Astrocyte (in vitro differentiated cells and primary cell): ENCODE results near the gene ABCA6. TPM values are rescaled to one million over a fixed set of nuclear protein-coding genes. Genes with fewer than 3 reads are reported as not detected.

Source experiments
- DNase-seq: peaks from one replicate; pipeline ENCODE4 v3.0.0-alpha.2; 2010; ENCODE audit warnings: low read depth
- FAIRE-seq: peaks from 2 replicates; lab custom pipeline; 2011; peaks lifted over from hg19 to GRCh38; lab: Jason Lieb, UNC
- H2AFZ ChIP-seq: 2 replicates; pipeline ENCODE4 v1.6.0; 2012; ENCODE audit warnings: low read depth, low read length, inconsistent platforms
- H3K27ac ChIP-seq: 2 replicates; pipeline ENCODE4 v1.5.1; 2011; ENCODE audit warnings: low read depth, low read length, inconsistent platforms
- H3K27me3 ChIP-seq: 2 replicates; pipeline ENCODE4 v1.6.0; 2011; ENCODE audit warnings: low read length, inconsistent platforms; ENCODE audit not compliant: insufficient read depth
- H3K36me3 ChIP-seq: 2 replicates; pipeline ENCODE4 v1.5.1; 2011; ENCODE audit warnings: low read length, inconsistent platforms; ENCODE audit not compliant: insufficient read depth
- H3K4me1 ChIP-seq: 2 replicates; pipeline ENCODE4 v1.5.1; 2011; ENCODE audit warnings: low read length, inconsistent platforms; ENCODE audit not compliant: insufficient read depth
- H3K4me2 ChIP-seq: 2 replicates; pipeline ENCODE4 v1.6.0; 2012; ENCODE audit warnings: low read length, inconsistent platforms
- H3K4me3 ChIP-seq: 2 replicates; pipeline ENCODE4 v1.5.1; 2011; ENCODE audit warnings: low read depth, mild to moderate bottlenecking, low read length, inconsistent platforms; ENCODE audit not compliant: insufficient read depth
- H3K79me2 ChIP-seq: 2 replicates; pipeline ENCODE4 v1.6.0; 2012; ENCODE audit warnings: mild to moderate bottlenecking, low read length, inconsistent platforms; ENCODE audit not compliant: insufficient read depth
- H3K9ac ChIP-seq: 2 replicates; pipeline ENCODE4 v1.6.0; 2012; ENCODE audit warnings: mild to moderate bottlenecking, low read length, inconsistent platforms
- H3K9me3 ChIP-seq: 2 replicates; pipeline ENCODE4 v1.5.1; 2012; ENCODE audit warnings: low read depth, mild to moderate bottlenecking, low read length, inconsistent platforms; ENCODE audit not compliant: insufficient read depth
- H4K20me1 ChIP-seq: 2 replicates; pipeline ENCODE4 v1.6.0; 2012; ENCODE audit warnings: low read length, inconsistent platforms; ENCODE audit not compliant: insufficient read depth
- H3K27ac Mint-ChIP-seq: one replicate; pipeline ENCODE4 v1.8.0; 2021; ENCODE audit warnings: mild to moderate bottlenecking, mixed read lengths; ENCODE audit not compliant: unreplicated experiment
- H3K27me3 Mint-ChIP-seq: one replicate; pipeline ENCODE4 v1.8.0; 2021; ENCODE audit warnings: low read depth, mixed read lengths; ENCODE audit not compliant: unreplicated experiment
- H3K36me3 Mint-ChIP-seq: one replicate; pipeline ENCODE4 v1.8.0; 2021; ENCODE audit warnings: low read depth, mixed read lengths; ENCODE audit not compliant: unreplicated experiment
- H3K4me1 Mint-ChIP-seq: one replicate; pipeline ENCODE4 v1.8.0; 2021; ENCODE audit warnings: low read depth, mixed read lengths; ENCODE audit not compliant: unreplicated experiment
- H3K4me3 Mint-ChIP-seq: one replicate; pipeline ENCODE4 v1.8.0; 2021; ENCODE audit warnings: mild to moderate bottlenecking, moderate library complexity, mixed read lengths; ENCODE audit not compliant: unreplicated experiment
- H3K9me3 Mint-ChIP-seq: one replicate; pipeline ENCODE4 v1.8.0; 2021; ENCODE audit warnings: mild to moderate bottlenecking, mixed read lengths; ENCODE audit not compliant: unreplicated experiment
- EZH2 ChIP-seq: IDR thresholded peaks from 2 replicates; pipeline ENCODE4 v1.6.1; 2012; ENCODE audit warnings: mild to moderate bottlenecking, low read length, inconsistent platforms; ENCODE audit not compliant: insufficient read depth
- total RNA-seq: library from RNA; stranded (reverse); gene quantifications from 2 replicates; pipeline ENCODE4 v1.2.1, GENCODE V29; 2021
- TF ChIP-seq, protein P1 (sequence below): IDR thresholded peaks from 2 replicates; pipeline ENCODE4 v1.5.1; 2011; ENCODE audit warnings: low read depth, mild to moderate bottlenecking, inconsistent platforms, low read length, moderate library complexity; ENCODE audit not compliant: insufficient read depth

Gene ABCA6
- total RNA-seq, 1 donor from 2014 or later = not detected

DNA sequence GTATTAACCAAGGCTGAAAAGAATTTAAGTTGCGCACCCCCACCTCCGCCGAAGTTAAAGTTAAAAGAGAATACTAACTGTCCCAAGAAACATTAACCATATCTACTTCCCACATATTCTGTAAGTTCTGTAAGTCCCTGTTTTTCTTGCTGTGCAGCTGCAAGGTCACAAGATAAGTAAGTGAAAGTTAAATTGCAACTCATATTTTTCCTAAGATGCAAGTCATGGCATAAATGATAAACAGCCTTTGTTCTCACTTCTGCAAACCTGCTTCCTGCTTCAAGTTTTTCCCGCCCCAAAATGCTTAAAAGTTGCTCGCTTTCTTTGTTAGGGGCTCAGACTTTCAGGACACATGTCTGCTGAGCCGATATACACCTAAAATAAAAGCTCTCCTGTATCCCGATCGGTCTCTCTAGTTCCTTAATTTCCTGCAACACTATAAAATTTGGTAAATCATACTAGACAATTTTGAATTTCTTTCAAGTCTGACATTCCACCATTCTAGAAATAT is 48.4 kb downstream of the ABCA6 start:
- no peaks in the 10 kb centered on the region for H3K36me3 Mint-ChIP-seq
- H3K27me3 ChIP-seq = no peaks in the 10 kb centered on the region
- FAIRE-seq = no peak
- H3K79me2 ChIP-seq = no peaks in the 10 kb centered on the region
- H3K4me1 ChIP-seq = no peaks in the 10 kb centered on the region
- no peak overlapping the region for H2AFZ ChIP-seq
- H3K4me1 Mint-ChIP-seq = no peaks in the 10 kb centered on the region
- no peaks in the 10 kb centered on the region for H3K36me3 ChIP-seq
- TF ChIP-seq, protein P1, sequence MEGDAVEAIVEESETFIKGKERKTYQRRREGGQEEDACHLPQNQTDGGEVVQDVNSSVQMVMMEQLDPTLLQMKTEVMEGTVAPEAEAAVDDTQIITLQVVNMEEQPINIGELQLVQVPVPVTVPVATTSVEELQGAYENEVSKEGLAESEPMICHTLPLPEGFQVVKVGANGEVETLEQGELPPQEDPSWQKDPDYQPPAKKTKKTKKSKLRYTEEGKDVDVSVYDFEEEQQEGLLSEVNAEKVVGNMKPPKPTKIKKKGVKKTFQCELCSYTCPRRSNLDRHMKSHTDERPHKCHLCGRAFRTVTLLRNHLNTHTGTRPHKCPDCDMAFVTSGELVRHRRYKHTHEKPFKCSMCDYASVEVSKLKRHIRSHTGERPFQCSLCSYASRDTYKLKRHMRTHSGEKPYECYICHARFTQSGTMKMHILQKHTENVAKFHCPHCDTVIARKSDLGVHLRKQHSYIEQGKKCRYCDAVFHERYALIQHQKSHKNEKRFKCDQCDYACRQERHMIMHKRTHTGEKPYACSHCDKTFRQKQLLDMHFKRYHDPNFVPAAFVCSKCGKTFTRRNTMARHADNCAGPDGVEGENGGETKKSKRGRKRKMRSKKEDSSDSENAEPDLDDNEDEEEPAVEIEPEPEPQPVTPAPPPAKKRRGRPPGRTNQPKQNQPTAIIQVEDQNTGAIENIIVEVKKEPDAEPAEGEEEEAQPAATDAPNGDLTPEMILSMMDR = no peak
- no peak overlapping the region for H3K4me2 ChIP-seq
- H3K27ac ChIP-seq = no peak overlapping the region
- DNase-seq = no peak
- no peak overlapping the region for H3K27ac Mint-ChIP-seq
- no peaks in the 10 kb centered on the region for H4K20me1 ChIP-seq
- no peak overlapping the region for H3K4me3 ChIP-seq
- H3K9me3 Mint-ChIP-seq = no peaks in the 10 kb centered on the region
- H3K9ac ChIP-seq = no peak overlapping the region
- no peak overlapping the region for H3K4me3 Mint-ChIP-seq
- H3K9me3 ChIP-seq = no peaks in the 10 kb centered on the region
- no peaks in the 10 kb centered on the region for H3K27me3 Mint-ChIP-seq

DNA sequence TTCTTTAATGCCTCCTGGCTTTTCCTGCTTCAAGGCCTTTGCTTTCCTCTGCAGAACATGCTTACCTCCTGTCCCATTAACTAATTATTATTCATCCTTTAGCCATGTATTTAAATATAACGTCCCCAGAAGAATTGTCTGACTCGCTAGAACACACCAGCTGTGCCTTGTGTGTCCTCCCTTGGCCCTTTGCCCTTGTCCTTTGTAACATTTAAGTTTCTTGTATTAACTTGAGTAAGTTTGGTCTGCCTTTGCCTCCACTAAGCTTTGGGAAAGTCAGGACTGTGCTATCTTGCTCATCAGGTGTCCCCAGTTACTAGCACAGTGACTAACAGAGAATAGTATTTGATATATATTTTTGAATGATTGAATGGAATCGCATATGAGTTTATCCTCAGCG is 51.3 kb downstream of the ABCA6 start:
- no peak for DNase-seq
- H3K4me2 ChIP-seq = no peak overlapping the region
- H3K36me3 ChIP-seq = no peaks in the 10 kb centered on the region
- H3K79me2 ChIP-seq = no peaks in the 10 kb centered on the region
- H3K4me1 ChIP-seq = no peaks in the 10 kb centered on the region
- no peaks in the 10 kb centered on the region for H3K27me3 ChIP-seq
- Mint-ChIP-seq H3K9me3 (no peaks in the 10 kb centered on the region), H3K4me3 (no peak overlapping the region), H3K27ac (no peak overlapping the region), H3K27me3 (no peaks in the 10 kb centered on the region), H3K36me3 (no peaks in the 10 kb centered on the region), H3K4me1 (no peaks in the 10 kb centered on the region)
- H3K4me3 ChIP-seq = no peak overlapping the region
- no peak overlapping the region for H3K9ac ChIP-seq
- H4K20me1 ChIP-seq = no peaks in the 10 kb centered on the region
- TF ChIP-seq, protein P1 = no peak
- TF ChIP-seq EZH2 = no peak
- no peak for FAIRE-seq
- no peak overlapping the region for H3K27ac ChIP-seq
- no peak overlapping the region for H2AFZ ChIP-seq
- H3K9me3 ChIP-seq = no peaks in the 10 kb centered on the region

DNA sequence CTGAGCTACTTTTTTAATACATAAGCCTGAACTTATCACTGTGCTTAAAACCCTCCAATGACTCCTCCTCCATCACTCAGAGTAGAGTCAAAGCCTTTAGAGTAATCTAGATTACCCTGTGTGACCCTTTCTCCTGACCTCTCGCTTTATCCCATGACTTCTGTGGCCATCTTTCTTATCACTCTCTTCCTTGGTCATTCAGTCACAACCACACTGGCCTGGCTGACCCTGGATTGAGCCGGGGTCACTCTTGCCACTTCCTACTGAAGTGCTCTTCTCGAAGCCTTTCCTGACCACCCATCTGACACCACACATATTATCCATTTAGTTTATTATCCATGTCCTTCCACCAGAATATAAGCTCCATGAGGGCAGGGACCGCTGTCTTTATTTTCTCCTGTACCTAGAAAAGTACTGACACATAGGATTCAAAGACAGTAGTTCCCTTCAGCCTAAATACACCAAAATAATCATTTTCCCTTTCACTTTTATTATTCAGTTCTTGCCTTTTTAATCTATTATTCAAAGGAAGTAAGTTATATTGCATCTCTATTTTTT is 53.0 kb downstream of the ABCA6 start:
- Mint-ChIP-seq H3K9me3 (no peaks in the 10 kb centered on the region), H3K4me1 (no peaks in the 10 kb centered on the region), H3K27ac (no peak overlapping the region), H3K27me3 (no peaks in the 10 kb centered on the region), H3K4me3 (no peak overlapping the region), H3K36me3 (no peaks in the 10 kb centered on the region)
- Histone ChIP-seq H3K27ac (no peak overlapping the region), H3K4me2 (no peak overlapping the region), H3K36me3 (no peaks in the 10 kb centered on the region), H3K4me3 (no peak overlapping the region), H2AFZ (no peak overlapping the region), H3K27me3 (no peaks in the 10 kb centered on the region), H3K79me2 (no peaks in the 10 kb centered on the region), H3K9me3 (no peaks in the 10 kb centered on the region), H3K4me1 (no peaks in the 10 kb centered on the region), H4K20me1 (no peaks in the 10 kb centered on the region), H3K9ac (no peak overlapping the region)
- FAIRE-seq = no peak
- no peak for DNase-seq
- TF ChIP-seq, protein P1 = no peak
- no peak for TF ChIP-seq EZH2
